CD4-positive, alpha-beta T cell (primary cell): ENCODE results near the gene AMOTL2. TPM values are rescaled to one million over a fixed set of nuclear protein-coding genes. Genes with fewer than 3 reads are reported as not detected.

Experiments
- ATAC-seq: fragments of 200-7000 bp; cut with Tn5 transposase; one replicate; pipeline ENCODE4 v1.10.0; 2022; ENCODE audit warnings: mild to moderate bottlenecking; ENCODE audit not compliant: poor library complexity
- CTCF ChIA-PET: fragments of 350-600 bp; sonication (Branson Sonifier 250); formaldehyde crosslinking; loops from one replicate; lab custom pipeline; 2021; ENCODE audit warnings: antibody characterized with exemption, inconsistent platforms; lab: Charles Lee
- POLR2A ChIA-PET: fragments of 350-600 bp; sonication (Branson Sonifier 250); formaldehyde crosslinking; loops from one replicate; lab custom pipeline; 2021; ENCODE audit warnings: antibody characterized with exemption, inconsistent platforms; lab: Charles Lee
- DNase-seq, 14 experiments: peaks; one replicate each; pipeline ENCODE4 v3.0.0-alpha.2; 2013 to 2020; ENCODE audit warnings: mixed read lengths in 2 of 14
- H3K27ac ChIP-seq, 2 donors: one replicate each; pipeline versions ENCODE4 v1.5.1 to v1.7.0; 2013; ENCODE audit warnings: low read length in 2 of 2, low read depth in 1 of 2, mild to moderate bottlenecking in 1 of 2
- H3K27me3 ChIP-seq, 2 experiments: 1 replicate in 1 of 2; 2 replicates in 1 of 2; pipeline versions ENCODE4 v1.6.1 to v1.7.0; 2013; ENCODE audit warnings: low read length in 2 of 2, control low read depth in 1 of 2, mild to moderate bottlenecking in 1 of 2, moderate library complexity in 1 of 2; ENCODE audit not compliant: insufficient read depth in 2 of 2, control insufficient read depth in 1 of 2
- H3K36me3 ChIP-seq: one replicate; pipeline ENCODE4 v1.6.1; 2013; ENCODE audit warnings: low read length, control low read depth; ENCODE audit not compliant: insufficient read depth
- H3K4me1 ChIP-seq: one replicate; pipeline ENCODE4 v1.6.1; 2013; ENCODE audit warnings: low read length, control low read depth; ENCODE audit not compliant: insufficient read depth
- H3K4me3 ChIP-seq: one replicate; pipeline ENCODE4 v1.5.1; 2013; ENCODE audit warnings: mild to moderate bottlenecking, low read length, moderate library complexity
- H3K9me3 ChIP-seq, 2 experiments: 1 replicate in 1 of 2; 2 replicates in 1 of 2; pipeline versions ENCODE4 v1.6.1 to v1.7.0; 2013; ENCODE audit warnings: low read length in 2 of 2, mild to moderate bottlenecking in 2 of 2, control low read depth in 1 of 2, moderate library complexity in 1 of 2; ENCODE audit not compliant: control insufficient read depth in 1 of 2, insufficient read depth in 1 of 2
- H3K27ac Mint-ChIP-seq: one replicate; pipeline ENCODE4 v1.8.0; 2020; ENCODE audit warnings: mixed read lengths
- H3K27me3 Mint-ChIP-seq: one replicate; pipeline ENCODE4 v1.8.0; 2021; ENCODE audit warnings: mixed read lengths
- H3K36me3 Mint-ChIP-seq: one replicate; pipeline ENCODE4 v1.8.0; 2021; ENCODE audit warnings: low read depth, mixed read lengths
- H3K4me1 Mint-ChIP-seq: one replicate; pipeline ENCODE4 v1.8.0; 2021; ENCODE audit warnings: low read depth, mixed read lengths
- H3K4me3 Mint-ChIP-seq: one replicate; pipeline ENCODE4 v1.8.0; 2020; ENCODE audit warnings: mild to moderate bottlenecking, mixed read lengths
- H3K9me3 Mint-ChIP-seq: one replicate; pipeline ENCODE4 v1.8.0; 2020; ENCODE audit warnings: mixed read lengths
- intact Hi-C, 2 experiments: fragments of 100-400 bp; cut with DNase I in 1 of 2; cut with micrococcal nuclease in 1 of 2; formaldehyde crosslinking; loops; one replicate each; pipeline versions ENCODE4 v1.15.1 to v1.9.0; 2023 to 2025; cut with DNase I, micrococcal nuclease
- total RNA-seq, 174 experiments: library from RNA in 2 of 174; stranded (reverse) in 2 of 174; gene quantifications; one replicate each; pipeline ENCODE4 v1.2.3 and lab custom pipeline; 2021 to 2026
- TF ChIP-seq, protein P1 (sequence below): fragments of 200-600 bp; IDR thresholded peaks from one replicate; pipeline ENCODE4 v1.8.0; 2022; ENCODE audit warnings: antibody characterized with exemption, mild to moderate bottlenecking

The AMOTL2 gene
- total RNA-seq, 2 experiments from 2014 or later, result not detected

GRCh38 chr3:134371542-134372324 is 2.5 kb downstream of the AMOTL2 start:
- no peak for DNase-seq
- peaks cover 39% of the 10 kb centered on the region for H3K27me3 Mint-ChIP-seq
- TF ChIP-seq, protein P1, sequence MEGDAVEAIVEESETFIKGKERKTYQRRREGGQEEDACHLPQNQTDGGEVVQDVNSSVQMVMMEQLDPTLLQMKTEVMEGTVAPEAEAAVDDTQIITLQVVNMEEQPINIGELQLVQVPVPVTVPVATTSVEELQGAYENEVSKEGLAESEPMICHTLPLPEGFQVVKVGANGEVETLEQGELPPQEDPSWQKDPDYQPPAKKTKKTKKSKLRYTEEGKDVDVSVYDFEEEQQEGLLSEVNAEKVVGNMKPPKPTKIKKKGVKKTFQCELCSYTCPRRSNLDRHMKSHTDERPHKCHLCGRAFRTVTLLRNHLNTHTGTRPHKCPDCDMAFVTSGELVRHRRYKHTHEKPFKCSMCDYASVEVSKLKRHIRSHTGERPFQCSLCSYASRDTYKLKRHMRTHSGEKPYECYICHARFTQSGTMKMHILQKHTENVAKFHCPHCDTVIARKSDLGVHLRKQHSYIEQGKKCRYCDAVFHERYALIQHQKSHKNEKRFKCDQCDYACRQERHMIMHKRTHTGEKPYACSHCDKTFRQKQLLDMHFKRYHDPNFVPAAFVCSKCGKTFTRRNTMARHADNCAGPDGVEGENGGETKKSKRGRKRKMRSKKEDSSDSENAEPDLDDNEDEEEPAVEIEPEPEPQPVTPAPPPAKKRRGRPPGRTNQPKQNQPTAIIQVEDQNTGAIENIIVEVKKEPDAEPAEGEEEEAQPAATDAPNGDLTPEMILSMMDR, result no peak
- Histone ChIP-seq H3K4me1 (peaks cover 18% of the 10 kb centered on the region), H3K9me3 (no peaks in the 10 kb centered on the region), H3K27me3 (peaks cover 22 to 29% of the 10 kb centered on the region in 2 experiments), H3K27ac (no peak overlapping the region), H3K4me3 (no peak overlapping the region), H3K36me3 (no peaks in the 10 kb centered on the region)
- ChIA-PET CTCF (no interaction called here), POLR2A (no interaction called here)
- H3K9me3 Mint-ChIP-seq, result no peaks in the 10 kb centered on the region
- no peak overlapping the region for H3K27ac Mint-ChIP-seq
- H3K4me1 Mint-ChIP-seq, result peaks cover 12% of the 10 kb centered on the region
- H3K36me3 Mint-ChIP-seq, result no peaks in the 10 kb centered on the region
- ATAC-seq, result no peak
- intact Hi-C loops, result no loop called here
- H3K4me3 Mint-ChIP-seq, result peak overlapping the region; percentile 38

DNA sequence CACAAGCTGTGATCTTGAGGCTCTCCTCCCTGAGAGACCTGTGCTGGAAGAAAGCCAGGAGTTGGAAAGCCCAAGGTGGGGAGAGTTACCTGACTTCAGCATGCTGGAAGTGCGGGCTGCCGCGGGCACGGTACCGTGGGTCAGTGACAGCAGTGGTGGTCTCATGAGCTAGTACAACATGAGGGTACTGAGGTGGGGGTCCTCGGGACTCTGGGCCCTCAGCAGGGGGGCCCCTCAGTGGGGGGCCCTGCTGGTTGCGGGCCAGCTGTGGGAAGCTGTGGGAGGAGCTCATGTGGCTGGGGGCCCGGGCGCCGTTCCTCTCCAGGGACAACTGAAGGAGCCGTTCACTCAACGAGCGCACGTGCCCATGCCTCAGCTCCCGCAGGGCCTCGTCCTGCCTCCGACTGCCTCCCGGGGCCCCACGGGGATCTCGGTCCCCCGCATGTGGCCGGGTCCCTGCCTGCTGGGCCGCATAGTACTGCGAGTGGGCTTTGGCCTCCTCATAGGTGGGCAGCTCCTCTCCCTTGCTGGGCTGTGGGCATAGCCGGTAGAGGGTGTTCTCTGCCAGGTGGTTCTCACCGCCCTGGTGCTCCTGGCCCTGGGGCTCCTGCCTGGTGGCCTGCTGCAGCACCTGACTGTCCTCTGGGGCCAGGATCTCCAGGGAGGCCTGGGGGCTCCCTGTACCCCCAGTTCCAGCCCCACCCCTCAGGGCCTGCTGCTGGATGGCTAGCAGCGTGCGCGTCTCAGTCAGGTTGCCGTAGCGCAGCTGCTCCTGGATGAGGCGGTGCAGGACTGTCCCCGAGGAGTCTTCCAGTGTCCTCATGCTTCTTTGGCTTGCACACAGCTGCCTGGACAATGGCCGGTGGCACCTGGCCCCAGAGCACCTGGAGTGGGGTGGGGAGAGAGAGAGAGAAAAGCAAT is 3.4 kb downstream of the AMOTL2 start:
- ChIA-PET CTCF (no interaction called here), POLR2A (no interaction called here)
- Mint-ChIP-seq H3K27me3 (peaks cover 31% of the 10 kb centered on the region), H3K9me3 (no peaks in the 10 kb centered on the region), H3K36me3 (no peaks in the 10 kb centered on the region), H3K4me3 (no peak overlapping the region), H3K4me1 (peaks cover 12% of the 10 kb centered on the region), H3K27ac (no peak overlapping the region)
- intact Hi-C loops, result no loop called here
- peaks cover 22 to 26% of the 10 kb centered on the region in 2 experiments for H3K27me3 ChIP-seq
- no peak overlapping the region for H3K27ac ChIP-seq
- H3K4me1 ChIP-seq, result peaks cover 18% of the 10 kb centered on the region
- no peaks in the 10 kb centered on the region for H3K36me3 ChIP-seq
- TF ChIP-seq, protein P1, result no peak
- H3K9me3 ChIP-seq, result no peaks in the 10 kb centered on the region
- ATAC-seq (no peak), DNase-seq (no peak)
- H3K4me3 ChIP-seq, result no peak overlapping the region

DNA sequence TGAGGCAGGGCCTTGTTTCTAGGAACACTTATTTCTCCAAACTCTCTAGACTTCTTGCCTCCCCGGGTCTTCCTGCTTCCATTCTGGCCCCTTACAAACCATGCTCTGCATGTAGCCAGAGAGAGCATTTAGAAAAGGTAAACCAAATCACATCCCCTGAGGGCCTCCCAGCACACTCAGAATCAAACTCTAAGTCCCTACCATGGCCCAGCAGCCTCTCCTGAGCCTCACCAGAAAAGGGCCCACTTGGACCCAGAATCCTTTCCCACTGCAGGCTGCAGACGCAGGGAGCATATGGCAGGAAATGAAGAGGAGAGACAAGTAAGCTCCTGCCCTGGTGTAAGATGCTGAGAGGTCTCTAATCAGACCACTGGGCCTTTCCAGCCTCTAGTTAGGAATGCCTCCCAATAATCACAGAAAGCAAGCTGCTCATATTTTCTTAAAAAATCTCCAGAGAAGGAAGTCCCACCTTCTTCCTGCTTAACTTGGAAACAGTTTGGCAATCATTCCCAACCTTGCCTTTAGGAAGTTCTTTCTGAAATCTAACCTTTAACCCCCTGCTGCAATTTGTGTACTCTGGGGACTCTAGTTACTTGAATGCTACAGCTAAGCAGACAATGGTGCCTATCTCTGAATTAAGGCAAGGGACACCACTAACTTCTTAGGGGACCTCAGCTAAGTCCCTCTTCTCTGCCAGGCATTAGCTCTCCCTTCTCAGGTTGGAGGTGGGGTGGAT is 4.2 kb downstream of the AMOTL2 start:
- Mint-ChIP-seq H3K27me3 (peaks cover 22% of the 10 kb centered on the region), H3K4me3 (no peak overlapping the region), H3K27ac (no peak overlapping the region), H3K4me1 (peaks cover 11% of the 10 kb centered on the region), H3K36me3 (no peaks in the 10 kb centered on the region), H3K9me3 (no peaks in the 10 kb centered on the region)
- DNase-seq (no peak), ATAC-seq (no peak)
- ChIA-PET POLR2A (no interaction called here), CTCF (no interaction called here)
- Histone ChIP-seq H3K4me3 (no peak overlapping the region), H3K36me3 (no peaks in the 10 kb centered on the region), H3K27me3 (peaks cover 16 to 18% of the 10 kb centered on the region in 2 experiments), H3K9me3 (no peaks in the 10 kb centered on the region), H3K4me1 (peaks cover 22% of the 10 kb centered on the region), H3K27ac (no peak overlapping the region)
- intact Hi-C loops, result no loop called here
- TF ChIP-seq, protein P1, result no peak
